Epithelial cell of esophagus (primary cell): ENCODE measurements around the gene ASMT.
A peak's percentile ranks its signal among the peaks of the same experiment; 100 is the strongest.
"Not testable (repeated sequence)": the region's sequence is repeated elsewhere in the genome, so short reads cannot be mapped to it uniquely, and the experiment has no call there.

Experiments used
- DNase-seq: peaks from one replicate; pipeline ENCODE4 v3.0.0; 2010; ENCODE audit warnings: low read depth
- H3K4me3 ChIP-seq: 2 replicates; pipeline ENCODE4 v1.5.1; 2011; ENCODE audit warnings: mild to moderate bottlenecking, low read length, control low read depth
- CTCF ChIP-seq: IDR thresholded peaks from 2 replicates; pipeline ENCODE4 v1.5.1; 2011; ENCODE audit warnings: low read depth, mild to moderate bottlenecking, low read length, control low read depth, inconsistent platforms; ENCODE audit not compliant: insufficient read depth; ENCODE audit errors: missing control alignments

Gene ASMT

GRCh38 chrX:1673337-1673736, 58.5 kb downstream of the ASMT start:
- peak; percentile 11 for TF ChIP-seq CTCF
- no peak for DNase-seq
- no peak overlapping the region for H3K4me3 ChIP-seq

GRCh38 chrX:1676866-1677265, 62.0 kb downstream of the ASMT start:
- TF ChIP-seq CTCF = no peak
- H3K4me3 ChIP-seq = no peak overlapping the region
- no peak for DNase-seq

- no peak for TF ChIP-seq CTCF
- H3K4me3 ChIP-seq = no peak overlapping the region
- no peak for DNase-seq
Measured at GRCh38 chrX:1679238-1679637, 64.4 kb downstream of the ASMT start.

GRCh38 chrX:1681439-1681838, 66.6 kb downstream of the ASMT start:
- no peak overlapping the region for H3K4me3 ChIP-seq
- no peak for TF ChIP-seq CTCF
- DNase-seq = no peak

- DNase-seq, H3K4me3 ChIP-seq: not testable (repeated sequence)
Measured at GRCh38 chrX:1681856-1682255, 67.0 kb downstream of the ASMT start.

GRCh38 chrX:1682501-1682900, 67.6 kb downstream of the ASMT start:
- not testable (repeated sequence) for DNase-seq, H3K4me3 ChIP-seq

- not testable (repeated sequence) for DNase-seq, H3K4me3 ChIP-seq
Measured at GRCh38 chrX:1684883-1685282, 70.0 kb downstream of the ASMT start.

- not testable (repeated sequence) for DNase-seq, H3K4me3 ChIP-seq
Measured at GRCh38 chrX:1685444-1685880, 70.6 kb downstream of the ASMT start.

GRCh38 chrX:1686642-1687041, 71.8 kb downstream of the ASMT start:
- H3K4me3 ChIP-seq = no peak overlapping the region
- no peak for TF ChIP-seq CTCF
- DNase-seq = no peak
